ENCODE results near the gene DDX10.

Gene DDX10

DNA sequence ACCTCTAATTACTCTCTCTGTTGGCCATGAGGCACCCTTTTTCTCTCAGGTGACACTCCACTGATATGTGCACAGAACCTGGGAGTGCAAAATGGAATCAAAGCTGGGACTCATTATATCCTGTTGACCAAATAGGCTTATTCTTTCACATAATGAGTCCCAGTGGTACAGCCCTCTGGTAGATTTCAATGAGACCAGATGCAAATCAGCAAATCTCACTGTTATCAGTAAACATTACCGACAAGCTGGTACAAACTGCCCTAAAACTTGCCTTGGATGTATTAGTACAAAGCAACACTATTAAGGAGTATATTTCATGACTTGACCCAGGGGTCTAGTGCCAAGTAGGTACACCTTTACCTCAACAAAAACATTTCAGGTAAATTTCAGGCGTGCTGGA, 128.3 kb downstream of the DDX10 start:
- H3K9ac ChIP-seq, result no peak overlapping the region
- TF ChIP-seq, protein P1, sequence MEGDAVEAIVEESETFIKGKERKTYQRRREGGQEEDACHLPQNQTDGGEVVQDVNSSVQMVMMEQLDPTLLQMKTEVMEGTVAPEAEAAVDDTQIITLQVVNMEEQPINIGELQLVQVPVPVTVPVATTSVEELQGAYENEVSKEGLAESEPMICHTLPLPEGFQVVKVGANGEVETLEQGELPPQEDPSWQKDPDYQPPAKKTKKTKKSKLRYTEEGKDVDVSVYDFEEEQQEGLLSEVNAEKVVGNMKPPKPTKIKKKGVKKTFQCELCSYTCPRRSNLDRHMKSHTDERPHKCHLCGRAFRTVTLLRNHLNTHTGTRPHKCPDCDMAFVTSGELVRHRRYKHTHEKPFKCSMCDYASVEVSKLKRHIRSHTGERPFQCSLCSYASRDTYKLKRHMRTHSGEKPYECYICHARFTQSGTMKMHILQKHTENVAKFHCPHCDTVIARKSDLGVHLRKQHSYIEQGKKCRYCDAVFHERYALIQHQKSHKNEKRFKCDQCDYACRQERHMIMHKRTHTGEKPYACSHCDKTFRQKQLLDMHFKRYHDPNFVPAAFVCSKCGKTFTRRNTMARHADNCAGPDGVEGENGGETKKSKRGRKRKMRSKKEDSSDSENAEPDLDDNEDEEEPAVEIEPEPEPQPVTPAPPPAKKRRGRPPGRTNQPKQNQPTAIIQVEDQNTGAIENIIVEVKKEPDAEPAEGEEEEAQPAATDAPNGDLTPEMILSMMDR (conservative IDR thresholded peaks at IDR 0.05; ENCODE audit: low read depth, low read length), result no peak

DNA sequence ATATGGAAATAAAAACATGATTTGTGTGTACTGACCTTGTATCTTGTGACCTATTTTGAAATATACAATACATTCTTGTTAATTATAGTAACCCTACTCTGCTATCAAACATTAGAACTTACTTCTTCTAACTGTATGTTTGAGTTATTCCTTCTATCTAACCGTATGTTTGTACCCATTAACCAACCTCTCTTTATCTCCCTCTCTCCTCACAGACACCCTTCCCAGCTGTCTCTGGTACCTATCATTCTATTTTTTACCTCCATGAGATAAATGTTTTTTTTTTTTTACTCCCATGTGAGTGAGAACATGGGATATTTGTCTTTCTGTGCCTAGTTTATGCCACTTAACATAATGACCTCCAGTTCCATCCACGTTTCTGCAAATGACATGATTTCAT, 128.7 kb downstream of the DDX10 start:
- Histone ChIP-seq H3K4me3 (IDR thresholded peaks at IDR 0.05; ENCODE audit: insufficient read depth, low read depth, low read length) (no peak overlapping the region), H3K9ac (no peak overlapping the region), H3K27me3 (ENCODE audit: insufficient read depth, low read depth) (no peaks in the 10 kb centered on the region), H3K4me2 (no peak overlapping the region), H2AFZ (ENCODE audit: low read depth) (no peak overlapping the region), H3K4me1 (ENCODE audit: low read depth, poor library complexity, severe bottlenecking) (no peaks in the 10 kb centered on the region), H3K79me2 (ENCODE audit: insufficient read depth, low read depth) (no peaks in the 10 kb centered on the region; the same call in 1 of the 2 replicates), H4K20me1 (ENCODE audit: insufficient read depth) (no peaks in the 10 kb centered on the region), H3K36me3 (ENCODE audit: insufficient read depth) (no peaks in the 10 kb centered on the region), H3K27ac (no peak overlapping the region)
- TF ChIP-seq, protein P1 (conservative IDR thresholded peaks at IDR 0.05; ENCODE audit: low read depth, low read length), result no peak

More for the DNA sequence above, 128.3 kb downstream of the DDX10 start:
- Histone ChIP-seq H3K79me2 (ENCODE audit: insufficient read depth, low read depth) (no peaks in the 10 kb centered on the region; the same call in 1 of the 2 replicates), H3K27ac (no peak overlapping the region), H3K4me1 (ENCODE audit: low read depth, poor library complexity, severe bottlenecking) (no peaks in the 10 kb centered on the region), H4K20me1 (ENCODE audit: insufficient read depth) (no peaks in the 10 kb centered on the region), H3K27me3 (ENCODE audit: insufficient read depth, low read depth) (no peaks in the 10 kb centered on the region), H3K36me3 (ENCODE audit: insufficient read depth) (no peaks in the 10 kb centered on the region), H3K4me2 (no peak overlapping the region), H3K4me3 (IDR thresholded peaks at IDR 0.05; ENCODE audit: insufficient read depth, low read depth, low read length) (no peak overlapping the region), H2AFZ (ENCODE audit: low read depth) (no peak overlapping the region)

DNA sequence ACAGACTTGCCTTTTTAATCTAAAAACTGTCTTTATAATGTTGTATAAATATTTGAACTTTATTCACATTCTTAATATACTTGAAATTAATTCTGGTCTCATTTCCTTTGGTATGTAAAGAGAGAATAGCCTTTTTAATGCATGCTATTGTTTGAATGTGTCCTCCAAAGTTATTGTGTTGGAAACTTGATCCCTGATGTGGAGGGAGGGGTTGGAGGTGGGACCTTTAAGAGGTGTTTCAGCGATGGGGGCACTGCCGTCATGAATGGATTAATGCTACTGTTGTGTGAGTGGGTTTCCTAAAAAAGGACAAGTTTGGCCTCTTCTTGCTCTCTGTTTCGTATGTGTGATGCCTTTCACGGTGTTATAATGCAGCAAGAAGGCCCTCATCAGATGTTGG, 131.7 kb downstream of the DDX10 start:
- Histone ChIP-seq H3K4me2 (no peak overlapping the region), H2AFZ (ENCODE audit: low read depth) (no peak overlapping the region), H3K4me1 (ENCODE audit: low read depth, poor library complexity, severe bottlenecking) (no peaks in the 10 kb centered on the region), H3K9ac (no peak overlapping the region), H3K27me3 (ENCODE audit: insufficient read depth, low read depth) (no peaks in the 10 kb centered on the region), H3K36me3 (ENCODE audit: insufficient read depth) (no peaks in the 10 kb centered on the region), H4K20me1 (ENCODE audit: insufficient read depth) (no peaks in the 10 kb centered on the region), H3K79me2 (ENCODE audit: insufficient read depth, low read depth) (no peaks in the 10 kb centered on the region; the same call in 1 of the 2 replicates), H3K27ac (no peak overlapping the region), H3K4me3 (IDR thresholded peaks at IDR 0.05; ENCODE audit: insufficient read depth, low read depth, low read length) (no peak overlapping the region)
- TF ChIP-seq, protein P1 (conservative IDR thresholded peaks at IDR 0.05; ENCODE audit: low read depth, low read length), result no peak

DNA sequence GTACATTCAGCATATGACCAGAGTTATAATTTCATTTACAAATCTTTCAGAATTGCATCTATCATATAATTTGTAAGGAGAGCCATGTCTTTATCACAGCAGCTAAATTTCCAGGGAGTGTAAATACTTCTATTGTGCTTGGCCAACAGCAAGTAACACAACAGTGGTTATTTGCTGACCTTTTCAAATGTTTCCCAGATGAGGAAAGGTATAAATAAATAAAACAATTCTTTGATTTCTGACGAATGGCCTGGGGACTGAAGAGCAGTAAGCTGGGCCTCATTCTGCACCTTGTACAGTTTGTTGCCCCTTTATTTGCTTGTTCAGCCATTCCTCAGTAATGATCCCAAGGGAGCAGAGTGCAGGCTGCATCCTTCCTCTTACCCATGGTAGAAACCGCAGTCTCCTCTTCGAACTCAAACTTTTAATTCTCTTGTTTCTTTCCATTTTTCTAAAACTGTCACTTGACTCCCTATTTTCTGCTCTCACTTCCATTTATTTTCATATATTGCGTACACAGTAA, 132.8 kb downstream of the DDX10 start:
- Histone ChIP-seq H3K4me1 (ENCODE audit: low read depth, poor library complexity, severe bottlenecking) (no peaks in the 10 kb centered on the region), H3K27ac (no peak overlapping the region), H4K20me1 (ENCODE audit: insufficient read depth) (no peaks in the 10 kb centered on the region), H2AFZ (ENCODE audit: low read depth) (no peak overlapping the region), H3K79me2 (ENCODE audit: insufficient read depth, low read depth) (no peaks in the 10 kb centered on the region; the same call in 1 of the 2 replicates), H3K9ac (no peak overlapping the region), H3K4me3 (IDR thresholded peaks at IDR 0.05; ENCODE audit: insufficient read depth, low read depth, low read length) (no peak overlapping the region), H3K27me3 (ENCODE audit: insufficient read depth, low read depth) (no peaks in the 10 kb centered on the region), H3K36me3 (ENCODE audit: insufficient read depth) (no peaks in the 10 kb centered on the region), H3K4me2 (no peak overlapping the region)
- TF ChIP-seq, protein P1 (conservative IDR thresholded peaks at IDR 0.05; ENCODE audit: low read depth, low read length), result no peak
